Liver (tissue), 9 donors: Measurements from ENCODE around the gene POLR2L. TPM values are rescaled to one million over a fixed set of nuclear protein-coding genes. Genes with fewer than 3 reads are reported as not detected.

ENCODE experiments used
- DNase-seq: peaks from one replicate; pipeline ENCODE4 v3.0.0-alpha.2; 2017; ENCODE audit warnings: low spot score
- H3K27ac ChIP-seq, 2 donors: one replicate each; pipeline ENCODE4 v1.7.0; 2013; ENCODE audit warnings: inconsistent platforms in 2 of 2, low read length in 2 of 2, control low read depth in 1 of 2, low read depth in 1 of 2, mild to moderate bottlenecking in 1 of 2
- H3K27me3 ChIP-seq, 4 donors: one replicate each; pipeline versions ENCODE4 v1.6.1 to v1.7.0; 2013; ENCODE audit warnings: low read length in 3 of 4, inconsistent platforms in 1 of 4, mild to moderate bottlenecking in 1 of 4, moderate library complexity in 1 of 4; ENCODE audit not compliant: control insufficient read depth in 4 of 4, insufficient read depth in 4 of 4
- H3K36me3 ChIP-seq, 4 donors: one replicate each; pipeline versions ENCODE4 v1.6.1 to v1.7.0; 2013; ENCODE audit warnings: low read length in 3 of 4, mild to moderate bottlenecking in 3 of 4, low read depth in 1 of 4, moderate library complexity in 1 of 4; ENCODE audit not compliant: control insufficient read depth in 4 of 4, insufficient read depth in 3 of 4
- H3K4me1 ChIP-seq, 4 donors: one replicate each; pipeline versions ENCODE4 v1.6.1 to v1.7.0; 2013; ENCODE audit warnings: low read length in 3 of 4, mild to moderate bottlenecking in 3 of 4, moderate library complexity in 1 of 4; ENCODE audit not compliant: control insufficient read depth in 4 of 4, insufficient read depth in 4 of 4
- H3K4me3 ChIP-seq, 3 donors: one replicate each; pipeline versions ENCODE4 v1.6.1 to v1.7.0; 2013; ENCODE audit warnings: low read length in 3 of 3, control low read depth in 1 of 3, low read depth in 1 of 3, mild to moderate bottlenecking in 1 of 3
- H3K9ac ChIP-seq, 2 donors: one replicate each; pipeline ENCODE4 v1.7.0; 2013; ENCODE audit warnings: low read length in 2 of 2, mild to moderate bottlenecking in 2 of 2, moderate library complexity in 2 of 2, control low read depth in 1 of 2, low read depth in 1 of 2
- H3K9me3 ChIP-seq, 4 donors: one replicate each; pipeline versions ENCODE4 v1.6.1 to v1.7.0; 2013; ENCODE audit warnings: low read length in 3 of 4; ENCODE audit not compliant: control insufficient read depth in 4 of 4
- FOXA1 ChIP-seq: IDR thresholded peaks from 2 replicates; pipeline ENCODE4 v1.6.1; 2016; ENCODE audit warnings: antibody characterized with exemption
- GABPA ChIP-seq, 2 donors: IDR thresholded peaks in 1 of 2; conservative IDR thresholded peaks in 1 of 2; 2 replicates each; pipeline ENCODE4 v1.6.1; 2016; ENCODE audit warnings: antibody characterized with exemption in 2 of 2, mild to moderate bottlenecking in 1 of 2, moderate library complexity in 1 of 2
- HNF4A ChIP-seq, 2 donors: conservative IDR thresholded peaks; 2 replicates each; pipeline ENCODE4 v1.6.1; 2016; ENCODE audit warnings: antibody characterized with exemption in 2 of 2, mild to moderate bottlenecking in 2 of 2
- HNF4G ChIP-seq: IDR thresholded peaks from 2 replicates; pipeline ENCODE4 v1.6.1; 2016; ENCODE audit warnings: antibody characterized with exemption
- JUND ChIP-seq, 2 donors: IDR thresholded peaks; 2 replicates each; pipeline ENCODE4 v1.6.1; 2016; ENCODE audit warnings: antibody characterized with exemption in 2 of 2
- NR2F2 ChIP-seq: IDR thresholded peaks from 2 replicates; pipeline ENCODE4 v1.6.1; 2016; ENCODE audit warnings: antibody characterized with exemption
- RAD21 ChIP-seq, 2 donors: IDR thresholded peaks; 2 replicates each; pipeline ENCODE4 v1.6.1; 2016; ENCODE audit warnings: antibody characterized with exemption in 2 of 2, mild to moderate bottlenecking in 2 of 2
- RXRA ChIP-seq, 2 donors: IDR thresholded peaks; 2 replicates each; pipeline ENCODE4 v1.6.1; 2017 to 2018; ENCODE audit warnings: antibody characterized with exemption in 2 of 2, mild to moderate bottlenecking in 1 of 2
- TAF1 ChIP-seq: conservative IDR thresholded peaks from 2 replicates; pipeline ENCODE4 v1.6.1; 2016; ENCODE audit warnings: antibody characterized with exemption, mild to moderate bottlenecking
- WGBS: extraction: QIAGEN DNeasy Blood & Tissue Kit; methylation state at CpG from one replicate; pipeline ENCODE4 v1.1.7; 2013; 5-methylcytosine and 5-hydroxymethylcytosine counted together
- polyA plus RNA-seq, 2 donors: library from polyadenylated mRNA; stranded (reverse) in 1 of 2; unstranded in 1 of 2; fragments of 200-250 nt in 1 of 2; fragments of >200 nt in 1 of 2; fragmentation: Nextera tagmentation in 1 of 2; extraction: Ambion mirVana in 1 of 2; gene quantifications; one replicate each; pipeline versions ENCODE4 v1.2.1 to v1.2.3, GENCODE V29; 2013 to 2015
- total RNA-seq, 2 donors: library from RNA; depleted of rRNA; stranded (reverse); fragments of >200 nt; gene quantifications; one replicate each; pipeline ENCODE4 v1.2.3, GENCODE V29; 2014
- TF ChIP-seq, protein P1 (sequence below): IDR thresholded peaks from 2 replicates; pipeline ENCODE4 v1.6.1; 2016; ENCODE audit warnings: antibody characterized with exemption
- TF ChIP-seq, protein P2 (sequence below): IDR thresholded peaks from 2 replicates; pipeline ENCODE4 v1.6.1; 2016; ENCODE audit warnings: antibody characterized with exemption
- TF ChIP-seq, protein P3 (sequence below): IDR thresholded peaks from 2 replicates; pipeline ENCODE4 v1.6.1; 2016; ENCODE audit warnings: antibody characterized with exemption
- TF ChIP-seq, protein P4 (sequence below): IDR thresholded peaks from 2 replicates; pipeline ENCODE4 v1.6.1; 2016; ENCODE audit warnings: antibody characterized with exemption, mild to moderate bottlenecking
- TF ChIP-seq, protein P5 (sequence below): fragments of 150-350 bp; IDR thresholded peaks from 2 replicates; pipeline ENCODE4 v1.5.1; 2017; ENCODE audit warnings: improper control_type of control experiment, low read depth, low read length; ENCODE audit not compliant: missing input control
- donor health status: healthy.
- donor health status: healthy.
- donor health status: healthy.
- donor health status: healthy.
- donor health status: healthy.

Gene POLR2L
- total and polyA plus RNA-seq, 4 donors = 28.1 to 230 (median 106) TPM

DNA sequence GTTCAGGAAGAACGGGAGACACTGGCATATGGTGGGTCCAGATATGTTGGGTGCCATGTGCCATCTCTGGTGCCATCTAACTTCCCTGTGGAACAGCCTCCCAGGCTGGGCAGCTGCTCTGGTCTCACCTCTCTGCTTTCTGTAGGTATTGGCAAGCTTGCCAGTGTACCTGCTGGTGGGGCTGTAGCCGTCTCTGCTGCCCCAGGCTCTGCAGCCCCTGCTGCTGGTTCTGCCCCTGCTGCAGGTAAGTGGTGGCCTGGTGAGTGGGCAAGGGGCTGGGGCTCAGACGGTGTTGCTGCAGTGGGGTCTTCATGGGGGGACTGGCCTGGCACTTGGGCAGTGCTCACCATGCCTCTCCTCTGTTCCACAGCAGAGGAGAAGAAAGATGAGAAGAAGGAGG lies 29.9 kb downstream of the POLR2L start:
- DNase-seq = no peak
- Histone ChIP-seq H3K4me3 (no peak overlapping the region), H3K27me3 (no peaks in the 10 kb centered on the region), H3K27ac (no peak overlapping the region), H3K4me1 (peaks cover 4 to 27% (median 20%) of the 10 kb centered on the region in 4 donors), H3K9ac (no peak overlapping the region), H3K36me3 (peaks cover 5 to 23% (median 19%) of the 10 kb centered on the region in 4 donors), H3K9me3 (no peaks in the 10 kb centered on the region)
- no peak for TF ChIP-seq HNF4G
- TF ChIP-seq, protein P1, sequence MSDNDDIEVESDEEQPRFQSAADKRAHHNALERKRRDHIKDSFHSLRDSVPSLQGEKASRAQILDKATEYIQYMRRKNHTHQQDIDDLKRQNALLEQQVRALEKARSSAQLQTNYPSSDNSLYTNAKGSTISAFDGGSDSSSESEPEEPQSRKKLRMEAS = no peak
- no peak for TF ChIP-seq RXRA (IDR thresholded peaks at IDR 0.05)
- TF ChIP-seq, protein P2, sequence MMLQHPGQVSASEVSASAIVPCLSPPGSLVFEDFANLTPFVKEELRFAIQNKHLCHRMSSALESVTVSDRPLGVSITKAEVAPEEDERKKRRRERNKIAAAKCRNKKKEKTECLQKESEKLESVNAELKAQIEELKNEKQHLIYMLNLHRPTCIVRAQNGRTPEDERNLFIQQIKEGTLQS = no peak
- no peak for TF ChIP-seq RAD21 (IDR thresholded peaks at IDR 0.05)
- TF ChIP-seq, protein P3, sequence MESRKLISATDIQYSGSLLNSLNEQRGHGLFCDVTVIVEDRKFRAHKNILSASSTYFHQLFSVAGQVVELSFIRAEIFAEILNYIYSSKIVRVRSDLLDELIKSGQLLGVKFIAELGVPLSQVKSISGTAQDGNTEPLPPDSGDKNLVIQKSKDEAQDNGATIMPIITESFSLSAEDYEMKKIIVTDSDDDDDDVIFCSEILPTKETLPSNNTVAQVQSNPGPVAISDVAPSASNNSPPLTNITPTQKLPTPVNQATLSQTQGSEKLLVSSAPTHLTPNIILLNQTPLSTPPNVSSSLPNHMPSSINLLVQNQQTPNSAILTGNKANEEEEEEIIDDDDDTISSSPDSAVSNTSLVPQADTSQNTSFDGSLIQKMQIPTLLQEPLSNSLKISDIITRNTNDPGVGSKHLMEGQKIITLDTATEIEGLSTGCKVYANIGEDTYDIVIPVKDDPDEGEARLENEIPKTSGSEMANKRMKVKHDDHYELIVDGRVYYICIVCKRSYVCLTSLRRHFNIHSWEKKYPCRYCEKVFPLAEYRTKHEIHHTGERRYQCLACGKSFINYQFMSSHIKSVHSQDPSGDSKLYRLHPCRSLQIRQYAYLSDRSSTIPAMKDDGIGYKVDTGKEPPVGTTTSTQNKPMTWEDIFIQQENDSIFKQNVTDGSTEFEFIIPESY = no peak
- TF ChIP-seq, protein P4, sequence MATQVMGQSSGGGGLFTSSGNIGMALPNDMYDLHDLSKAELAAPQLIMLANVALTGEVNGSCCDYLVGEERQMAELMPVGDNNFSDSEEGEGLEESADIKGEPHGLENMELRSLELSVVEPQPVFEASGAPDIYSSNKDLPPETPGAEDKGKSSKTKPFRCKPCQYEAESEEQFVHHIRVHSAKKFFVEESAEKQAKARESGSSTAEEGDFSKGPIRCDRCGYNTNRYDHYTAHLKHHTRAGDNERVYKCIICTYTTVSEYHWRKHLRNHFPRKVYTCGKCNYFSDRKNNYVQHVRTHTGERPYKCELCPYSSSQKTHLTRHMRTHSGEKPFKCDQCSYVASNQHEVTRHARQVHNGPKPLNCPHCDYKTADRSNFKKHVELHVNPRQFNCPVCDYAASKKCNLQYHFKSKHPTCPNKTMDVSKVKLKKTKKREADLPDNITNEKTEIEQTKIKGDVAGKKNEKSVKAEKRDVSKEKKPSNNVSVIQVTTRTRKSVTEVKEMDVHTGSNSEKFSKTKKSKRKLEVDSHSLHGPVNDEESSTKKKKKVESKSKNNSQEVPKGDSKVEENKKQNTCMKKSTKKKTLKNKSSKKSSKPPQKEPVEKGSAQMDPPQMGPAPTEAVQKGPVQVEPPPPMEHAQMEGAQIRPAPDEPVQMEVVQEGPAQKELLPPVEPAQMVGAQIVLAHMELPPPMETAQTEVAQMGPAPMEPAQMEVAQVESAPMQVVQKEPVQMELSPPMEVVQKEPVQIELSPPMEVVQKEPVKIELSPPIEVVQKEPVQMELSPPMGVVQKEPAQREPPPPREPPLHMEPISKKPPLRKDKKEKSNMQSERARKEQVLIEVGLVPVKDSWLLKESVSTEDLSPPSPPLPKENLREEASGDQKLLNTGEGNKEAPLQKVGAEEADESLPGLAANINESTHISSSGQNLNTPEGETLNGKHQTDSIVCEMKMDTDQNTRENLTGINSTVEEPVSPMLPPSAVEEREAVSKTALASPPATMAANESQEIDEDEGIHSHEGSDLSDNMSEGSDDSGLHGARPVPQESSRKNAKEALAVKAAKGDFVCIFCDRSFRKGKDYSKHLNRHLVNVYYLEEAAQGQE = no peak
- TF ChIP-seq FOXA1 = no peak
- TF ChIP-seq NR2F2 = no peak
- no peak for TF ChIP-seq TAF1
- TF ChIP-seq, protein P5, sequence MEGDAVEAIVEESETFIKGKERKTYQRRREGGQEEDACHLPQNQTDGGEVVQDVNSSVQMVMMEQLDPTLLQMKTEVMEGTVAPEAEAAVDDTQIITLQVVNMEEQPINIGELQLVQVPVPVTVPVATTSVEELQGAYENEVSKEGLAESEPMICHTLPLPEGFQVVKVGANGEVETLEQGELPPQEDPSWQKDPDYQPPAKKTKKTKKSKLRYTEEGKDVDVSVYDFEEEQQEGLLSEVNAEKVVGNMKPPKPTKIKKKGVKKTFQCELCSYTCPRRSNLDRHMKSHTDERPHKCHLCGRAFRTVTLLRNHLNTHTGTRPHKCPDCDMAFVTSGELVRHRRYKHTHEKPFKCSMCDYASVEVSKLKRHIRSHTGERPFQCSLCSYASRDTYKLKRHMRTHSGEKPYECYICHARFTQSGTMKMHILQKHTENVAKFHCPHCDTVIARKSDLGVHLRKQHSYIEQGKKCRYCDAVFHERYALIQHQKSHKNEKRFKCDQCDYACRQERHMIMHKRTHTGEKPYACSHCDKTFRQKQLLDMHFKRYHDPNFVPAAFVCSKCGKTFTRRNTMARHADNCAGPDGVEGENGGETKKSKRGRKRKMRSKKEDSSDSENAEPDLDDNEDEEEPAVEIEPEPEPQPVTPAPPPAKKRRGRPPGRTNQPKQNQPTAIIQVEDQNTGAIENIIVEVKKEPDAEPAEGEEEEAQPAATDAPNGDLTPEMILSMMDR = no peak
- no peak for TF ChIP-seq HNF4A (conservative IDR thresholded peaks at IDR 0.05)
- no peak for TF ChIP-seq JUND (IDR thresholded peaks at IDR 0.05)
- 90% methylated on average over 3 of the region's 3 CpGs for WGBS

DNA sequence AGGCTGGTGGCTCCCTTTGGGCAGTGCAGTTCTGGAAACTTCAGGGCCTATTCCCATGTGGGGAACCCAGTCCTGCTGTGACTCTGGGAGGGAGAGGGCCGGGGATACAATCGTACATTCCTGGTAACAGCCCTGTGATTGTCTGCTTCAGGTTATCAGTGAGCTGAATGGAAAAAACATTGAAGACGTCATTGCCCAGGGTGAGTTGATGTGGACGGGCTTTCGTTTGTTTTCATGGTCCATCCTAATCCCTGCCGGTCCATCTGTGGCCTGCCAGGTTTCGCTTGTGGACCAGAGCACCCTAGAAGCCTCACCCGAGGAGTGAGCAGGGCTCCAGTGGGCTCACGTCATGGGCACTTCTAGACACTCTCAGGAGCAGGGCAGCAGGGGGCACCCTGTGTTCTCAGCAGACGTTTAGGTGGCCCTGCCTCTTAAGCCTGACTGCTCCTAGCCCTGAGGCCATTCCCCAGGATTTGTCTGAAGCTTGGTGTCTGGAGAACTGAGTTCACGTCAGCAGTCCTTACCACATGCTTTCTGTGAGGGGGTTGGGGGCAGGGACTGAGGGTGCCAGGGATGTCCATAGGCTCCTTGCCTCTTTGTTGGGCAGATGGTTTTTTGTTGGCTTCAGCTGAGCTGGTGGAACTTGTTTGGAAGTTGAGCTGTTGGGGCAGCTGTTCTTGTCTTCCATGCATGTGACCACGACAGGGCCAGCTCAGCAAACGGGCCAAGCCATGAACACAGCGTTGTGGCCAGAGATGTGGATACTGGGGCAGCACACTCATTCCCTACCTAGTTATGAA lies 30.7 kb downstream of the POLR2L start:
- Histone ChIP-seq H3K9me3 (no peaks in the 10 kb centered on the region), H3K4me3 (no peak overlapping the region), H3K27me3 (no peaks in the 10 kb centered on the region), H3K9ac (no peak overlapping the region), H3K4me1 (peaks cover 4 to 27% (median 20%) of the 10 kb centered on the region in 4 donors), H3K36me3 (peaks cover 5 to 23% (median 19%) of the 10 kb centered on the region in 4 donors), H3K27ac (no peak overlapping the region)
- 78% methylated on average over 14 of the region's 14 CpGs for WGBS
- no peak for DNase-seq
- TF ChIP-seq FOXA1 (no peak), NR2F2 (no peak), RXRA (IDR thresholded peaks at IDR 0.05) (no peak), RAD21 (IDR thresholded peaks at IDR 0.05) (peak in 1 of 2 donors; percentile 13), GABPA (IDR thresholded peaks at IDR 0.05 in 1 of 2, conservative IDR thresholded peaks at IDR 0.05 in 1 of 2) (no peak), TAF1 (no peak)
- TF ChIP-seq, protein P3 = no peak
- TF ChIP-seq, protein P1 = no peak
